MV-4-11 (cell line): ENCODE results near the gene AMMECR1.
A peak's percentile ranks its signal among the peaks of the same experiment; 100 is the strongest.
"Not testable (repeated sequence)": the region's sequence is repeated elsewhere in the genome, so short reads cannot be mapped to it uniquely, and the experiment has no call there.

Source experiments
- DNase-seq: peaks from one replicate; lab custom pipeline; 2025; lab: John Stamatoyannopoulos, UW

Gene AMMECR1

DNA sequence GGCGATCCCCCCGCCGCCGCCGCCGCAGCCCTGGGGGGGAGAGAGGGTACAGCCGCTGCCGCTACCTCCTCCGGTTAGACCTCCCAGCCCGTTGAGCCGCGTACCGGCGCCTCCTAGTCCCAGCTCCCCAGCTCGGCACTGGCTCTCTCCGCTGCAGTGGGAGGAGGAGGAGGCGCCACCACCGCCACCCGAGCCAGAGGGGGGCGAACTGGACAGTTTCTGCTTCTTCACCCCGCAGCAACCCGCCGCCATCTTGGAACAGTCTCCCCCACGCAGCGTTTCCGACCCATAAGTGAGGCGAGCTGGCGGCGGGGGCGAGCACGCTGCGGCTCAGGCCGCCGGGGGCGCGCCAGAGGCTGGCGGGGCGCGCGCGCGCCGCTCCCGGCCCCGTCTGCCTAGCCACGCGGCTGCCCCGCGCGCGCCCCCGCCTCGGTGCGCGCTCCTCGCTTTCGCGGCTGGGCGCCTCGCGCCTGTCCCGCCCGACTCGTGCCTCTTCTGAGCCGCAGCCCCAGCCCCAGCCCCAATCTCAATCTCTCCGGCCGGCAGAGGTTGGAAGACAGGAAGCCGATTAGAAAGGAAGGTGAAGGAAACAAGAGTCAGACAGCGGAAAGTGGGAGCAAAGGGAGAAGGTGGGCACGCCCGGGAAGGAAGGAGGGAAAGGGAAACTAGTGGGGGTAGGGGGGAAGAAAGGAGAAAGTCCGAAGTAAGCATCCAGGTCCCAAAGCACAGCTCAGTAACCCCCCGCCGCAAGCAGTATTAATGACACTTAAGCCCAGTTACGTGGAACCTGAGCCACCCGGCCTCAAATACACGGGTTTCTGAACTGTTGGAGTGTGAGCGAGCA is at the start of gene AMMECR1:
TSS of gene AMMECR1 (minus strand) at position 266 of the 844 bp plus-strand sequence. CDS start at position 252, 14 bp downstream.
- peak; percentile 60 for DNase-seq

GRCh38 chrX:110363244-110363643 is 45.4 kb upstream of the AMMECR1 start:
- DNase-seq: no peak

- DNase-seq: no peak
Measured at GRCh38 chrX:110359273-110359672, 41.4 kb upstream of the AMMECR1 start.

GRCh38 chrX:110358548-110358947 is 40.7 kb upstream of the AMMECR1 start, which contains the start of gene RTL9:
Gene RTL9 (plus strand): TSS chrX:110358848. CDS start chrX:110450618, 91,770 bp downstream.
- DNase-seq: no peak

- no peak for DNase-seq
Measured at GRCh38 chrX:110346681-110347080, 28.8 kb upstream of the AMMECR1 start.

- peak; percentile 70 for DNase-seq
Measured at GRCh38 chrX:110341189-110342035, 23.5 kb upstream of the AMMECR1 start.

GRCh38 chrX:110338935-110339334 is 21.1 kb upstream of the AMMECR1 start:
- DNase-seq: peak; percentile 12

DNA sequence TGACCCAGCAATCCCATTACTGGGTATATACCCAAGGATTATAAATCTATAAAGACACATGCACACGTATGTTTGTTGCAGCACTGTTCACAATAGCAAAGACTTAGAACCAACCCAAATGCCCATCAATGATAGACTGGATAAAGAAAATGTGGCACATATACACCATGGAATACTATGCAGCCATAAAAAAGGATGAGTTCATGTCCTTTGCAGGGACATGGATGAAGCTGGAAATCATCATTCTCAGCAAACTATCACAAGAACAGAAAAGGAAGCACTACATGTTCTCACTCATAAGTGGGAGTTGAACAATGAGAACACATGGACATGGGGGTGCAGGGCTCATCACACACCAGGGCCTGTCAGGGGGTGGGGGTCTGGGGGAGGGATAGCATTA is 15.6 kb upstream of the AMMECR1 start:
- DNase-seq: not testable (repeated sequence)

GRCh38 chrX:110331444-110332030 is 13.7 kb upstream of the AMMECR1 start:
- peak; percentile 76 for DNase-seq

DNA sequence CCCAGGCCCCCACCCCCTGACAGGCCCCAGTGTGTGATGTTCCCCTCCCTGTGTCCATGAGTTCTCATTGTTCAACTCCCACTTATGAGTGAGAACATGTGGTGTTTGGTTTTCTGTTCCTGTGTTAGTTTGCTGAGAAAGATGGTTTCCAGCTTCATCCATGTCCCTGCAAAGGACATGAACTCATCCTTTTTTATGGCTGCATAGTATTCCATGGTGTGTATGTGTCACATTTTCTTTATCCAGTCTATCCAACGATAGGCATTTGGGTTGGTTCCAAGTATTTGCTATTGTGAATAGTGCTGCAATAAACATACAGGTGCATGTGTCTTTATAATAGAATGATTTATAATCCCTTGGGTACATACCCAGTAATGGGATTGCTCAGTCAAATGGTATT is 10.7 kb upstream of the AMMECR1 start:
- not testable (repeated sequence) for DNase-seq

DNA sequence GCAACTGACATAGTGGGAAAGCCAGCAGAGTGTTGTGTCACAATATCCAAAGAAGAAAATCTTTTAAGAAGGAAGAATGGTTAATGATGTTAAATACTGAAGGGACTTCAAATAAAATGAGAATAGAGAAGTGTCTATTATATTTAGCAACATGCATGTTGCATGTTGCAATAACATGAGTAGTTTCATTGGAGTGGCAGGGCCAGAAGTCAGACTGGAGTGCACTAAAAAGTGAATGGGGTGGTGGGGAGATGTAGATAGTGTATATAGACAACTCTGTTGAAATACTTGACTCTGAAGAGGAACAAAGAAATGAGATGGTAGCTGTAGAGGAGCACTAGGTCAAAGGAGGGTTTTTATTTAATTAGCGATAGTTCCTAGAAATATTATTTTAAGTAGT is 9.5 kb upstream of the AMMECR1 start:
- peak; percentile 93 for DNase-seq

DNA sequence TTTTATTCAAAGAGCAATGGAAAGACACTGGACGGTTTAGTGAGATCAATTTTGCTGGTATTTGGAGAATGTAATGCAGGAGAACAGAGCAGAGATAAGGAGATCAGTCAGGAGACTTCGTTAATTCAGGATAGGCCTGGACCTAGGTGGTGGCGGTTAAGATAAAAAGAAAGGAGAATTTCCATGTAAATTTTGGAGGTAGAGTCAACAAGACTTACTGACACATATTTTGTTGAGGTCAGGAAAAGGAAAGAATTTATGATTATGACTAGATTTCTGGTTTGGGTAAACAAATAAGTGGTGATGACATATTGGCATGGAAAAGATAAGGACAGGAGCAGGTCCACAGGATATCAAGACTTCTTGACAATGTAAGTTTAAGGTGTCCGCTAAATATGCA is 8.8 kb upstream of the AMMECR1 start:
- no peak for DNase-seq

- no peak for DNase-seq
Measured at GRCh38 chrX:110322603-110323002, 4.7 kb upstream of the AMMECR1 start.

- DNase-seq: peak; percentile 25
Measured at GRCh38 chrX:110321670-110322069, 3.8 kb upstream of the AMMECR1 start.

- DNase-seq: no peak
Measured at GRCh38 chrX:110321081-110321480, 3.2 kb upstream of the AMMECR1 start.

DNA sequence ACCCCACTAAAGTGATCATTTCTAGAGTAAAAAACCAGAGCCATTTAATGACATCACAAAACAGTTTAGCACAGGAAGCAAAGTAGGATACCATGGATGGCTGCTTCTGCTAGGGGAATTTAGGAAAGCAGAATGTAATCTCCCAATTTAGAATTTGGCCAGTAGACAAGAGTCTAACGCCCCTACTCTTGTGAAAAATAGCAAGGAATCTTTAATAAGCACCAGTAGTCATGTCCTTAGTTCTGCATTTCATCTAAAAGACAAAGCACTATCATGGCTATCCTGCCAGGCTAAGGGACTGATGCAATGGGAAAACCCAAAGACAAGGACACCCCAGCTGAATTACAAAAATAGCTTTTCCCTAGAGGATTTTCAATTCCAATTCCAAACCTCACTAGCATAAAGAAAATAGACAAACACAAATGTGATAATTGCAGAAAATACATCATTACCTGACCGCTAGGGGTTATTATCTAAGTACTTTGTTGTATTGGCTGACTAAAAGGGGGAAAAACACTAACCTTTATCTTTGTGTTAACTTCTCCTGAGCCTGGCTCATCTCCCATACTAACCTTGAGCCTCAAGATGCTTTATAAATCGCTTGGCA is 2.6 kb upstream of the AMMECR1 start:
- no peak for DNase-seq

DNA sequence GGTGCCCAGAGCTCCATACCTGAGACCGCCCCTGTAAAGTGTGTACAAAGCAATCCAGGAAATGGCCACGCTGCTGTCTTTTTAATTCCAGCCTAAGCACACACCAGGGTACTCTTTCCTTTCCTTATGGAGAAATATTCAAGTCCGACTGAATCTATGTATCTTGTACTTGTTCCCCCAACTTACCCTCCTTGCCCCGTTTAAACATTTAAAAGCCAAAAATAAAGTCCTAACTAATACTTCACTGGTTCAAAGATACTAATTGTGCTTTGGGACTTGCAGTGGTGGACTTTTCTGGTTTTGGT is 731 bp upstream of the AMMECR1 start:
- DNase-seq: no peak

GRCh38 chrX:110317061-110317819 is 645 bp downstream of the AMMECR1 start:
- DNase-seq: no peak

- no peak for DNase-seq
Measured at GRCh38 chrX:110316351-110317060, 1.4 kb downstream of the AMMECR1 start.

DNA sequence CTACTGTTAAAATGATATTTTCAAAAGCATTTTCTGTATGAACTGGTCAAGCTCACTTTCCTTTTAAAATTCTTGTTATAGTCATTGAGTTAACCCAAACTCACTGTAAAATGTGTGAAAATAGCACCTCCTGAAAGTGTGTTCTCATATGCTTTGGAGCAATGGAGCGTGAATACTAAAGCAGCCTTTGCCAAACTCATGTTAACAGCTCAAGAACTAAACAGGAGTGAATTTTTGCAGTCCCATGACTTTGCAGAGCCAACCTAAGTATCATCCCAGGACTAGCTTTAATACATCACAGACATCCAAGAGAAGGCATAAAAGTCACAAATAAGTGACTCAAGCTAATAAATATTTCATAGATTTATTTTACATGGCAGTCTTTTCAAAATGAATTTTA is 2.3 kb downstream of the AMMECR1 start:
- no peak for DNase-seq
